Stomach smooth muscle (tissue), 2 donors: ENCODE results near the gene CARS1.
"Not testable (repeated sequence)": the region's sequence is repeated elsewhere in the genome, so short reads cannot be mapped to it uniquely, and the experiment has no call there.

Experiments used
- H3K27ac ChIP-seq: one replicate; pipeline ENCODE4 v1.7.0; 2013; ENCODE audit warnings: mild to moderate bottlenecking, low read length, inconsistent platforms
- H3K27me3 ChIP-seq, 2 donors: one replicate each; pipeline ENCODE4 v1.7.0; 2013; ENCODE audit warnings: low read length in 2 of 2; ENCODE audit not compliant: insufficient read depth in 2 of 2, control insufficient read depth in 1 of 2
- H3K36me3 ChIP-seq, 2 donors: one replicate each; pipeline ENCODE4 v1.7.0; 2013; ENCODE audit warnings: low read length in 2 of 2; ENCODE audit not compliant: control insufficient read depth in 2 of 2, insufficient read depth in 2 of 2
- H3K4me1 ChIP-seq: one replicate; pipeline ENCODE4 v1.7.0; 2013; ENCODE audit warnings: low read length; ENCODE audit not compliant: control insufficient read depth, insufficient read depth
- H3K4me3 ChIP-seq, 2 donors: one replicate each; pipeline ENCODE4 v1.7.0; 2013; ENCODE audit warnings: low read length in 2 of 2
- H3K9ac ChIP-seq, 2 donors: one replicate each; pipeline ENCODE4 v1.7.0; 2013; ENCODE audit warnings: low read length in 2 of 2, mild to moderate bottlenecking in 1 of 2
- H3K9me3 ChIP-seq, 2 donors: one replicate each; pipeline ENCODE4 v1.7.0; 2013; ENCODE audit warnings: low read length in 2 of 2; ENCODE audit not compliant: control insufficient read depth in 2 of 2
- donor health status: healthy.
- donor health status: Pancreatic carcinoma.

The CARS1 gene

GRCh38 chr11:3077846-3078440 lies 20.7 kb upstream of the CARS1 start:
- Histone ChIP-seq H3K4me1 (peaks cover 4% of the 10 kb centered on the region), H3K27me3 (peaks cover 0 to 4% of the 10 kb centered on the region in 2 donors), H3K9ac (no peak overlapping the region), H3K36me3 (no peaks in the 10 kb centered on the region), H3K4me3 (no peak overlapping the region), H3K27ac (no peak overlapping the region), H3K9me3 (no peaks in the 10 kb centered on the region)

GRCh38 chr11:3077189-3077836 lies 20.1 kb upstream of the CARS1 start:
- Histone ChIP-seq H3K9ac (no peak overlapping the region), H3K4me1 (peaks cover 4% of the 10 kb centered on the region), H3K36me3 (no peaks in the 10 kb centered on the region), H3K27me3 (peaks cover 0 to 4% of the 10 kb centered on the region in 2 donors), H3K27ac (no peak overlapping the region), H3K9me3 (no peaks in the 10 kb centered on the region), H3K4me3 (no peak overlapping the region)

- no peak overlapping the region for H3K9ac ChIP-seq
- H3K36me3 ChIP-seq, result no peaks in the 10 kb centered on the region
- no peak overlapping the region for H3K27ac ChIP-seq
- H3K27me3 ChIP-seq, result peaks cover 0 to 2% of the 10 kb centered on the region in 2 donors
- no peaks in the 10 kb centered on the region for H3K9me3 ChIP-seq
- no peak overlapping the region for H3K4me3 ChIP-seq
- peaks cover 4% of the 10 kb centered on the region for H3K4me1 ChIP-seq
Observed at GRCh38 chr11:3074912-3075589, 17.8 kb upstream of the CARS1 start.

GRCh38 chr11:3073029-3073435 lies 15.8 kb upstream of the CARS1 start:
- Histone ChIP-seq H3K4me1 (peaks cover 4% of the 10 kb centered on the region), H3K36me3 (no peaks in the 10 kb centered on the region), H3K9ac (no peak overlapping the region), H3K27ac (no peak overlapping the region), H3K9me3 (no peaks in the 10 kb centered on the region), H3K4me3 (no peak overlapping the region), H3K27me3 (peaks cover 0 to 3% of the 10 kb centered on the region in 2 donors)

- no peak overlapping the region for H3K4me3 ChIP-seq
- H3K9me3 ChIP-seq, result no peaks in the 10 kb centered on the region
- no peaks in the 10 kb centered on the region for H3K36me3 ChIP-seq
- H3K9ac ChIP-seq, result no peak overlapping the region
- H3K27ac ChIP-seq, result no peak overlapping the region
- peaks cover 0 to 6% of the 10 kb centered on the region in 2 donors for H3K27me3 ChIP-seq
- H3K4me1 ChIP-seq, result peaks cover 4% of the 10 kb centered on the region
Observed at GRCh38 chr11:3069425-3069824, 12.2 kb upstream of the CARS1 start.

GRCh38 chr11:3066308-3066707 lies 9.1 kb upstream of the CARS1 start:
- H3K9me3 ChIP-seq, result not testable (repeated sequence)

GRCh38 chr11:3064709-3065108 lies 7.5 kb upstream of the CARS1 start:
- not testable (repeated sequence) for H3K9ac ChIP-seq, H3K36me3 ChIP-seq, H3K27me3 ChIP-seq, H3K4me3 ChIP-seq, H3K9me3 ChIP-seq, H3K4me1 ChIP-seq, H3K27ac ChIP-seq

More at GRCh38 chr11:3066308-3066707, 9.1 kb upstream of the CARS1 start:
- H3K27ac ChIP-seq, H3K27me3 ChIP-seq, H3K4me3 ChIP-seq, H3K4me1 ChIP-seq, H3K9ac ChIP-seq, H3K36me3 ChIP-seq: not testable (repeated sequence)

GRCh38 chr11:3063876-3064275 lies 6.7 kb upstream of the CARS1 start:
- not testable (repeated sequence) for H3K4me1 ChIP-seq, H3K36me3 ChIP-seq, H3K27me3 ChIP-seq, H3K9ac ChIP-seq, H3K9me3 ChIP-seq, H3K4me3 ChIP-seq, H3K27ac ChIP-seq

- not testable (repeated sequence) for H3K4me3 ChIP-seq, H3K27ac ChIP-seq
Observed at GRCh38 chr11:3063432-3063831, 6.2 kb upstream of the CARS1 start.

GRCh38 chr11:3060436-3061025 lies 3.3 kb upstream of the CARS1 start:
- H3K27me3 ChIP-seq, result no peaks in the 10 kb centered on the region
- no peak overlapping the region for H3K4me3 ChIP-seq
- no peak overlapping the region for H3K9ac ChIP-seq
- peaks cover 19% of the 10 kb centered on the region for H3K4me1 ChIP-seq
- no peak overlapping the region for H3K27ac ChIP-seq
- H3K9me3 ChIP-seq, result no peaks in the 10 kb centered on the region
- no peaks in the 10 kb centered on the region for H3K36me3 ChIP-seq

More at GRCh38 chr11:3063432-3063831, 6.2 kb upstream of the CARS1 start:
- not testable (repeated sequence) for H3K4me1 ChIP-seq, H3K9ac ChIP-seq, H3K36me3 ChIP-seq, H3K27me3 ChIP-seq, H3K9me3 ChIP-seq
